Smooth muscle cell (in vitro differentiated cells): ENCODE measurements around the gene IL17B. TPM values are rescaled to one million over a fixed set of nuclear protein-coding genes. Genes with fewer than 3 reads are reported as not detected.

Experiments
- DNase-seq: peaks from one replicate; lab custom pipeline; 2025; ENCODE audit not compliant: unreplicated experiment; lab: John Stamatoyannopoulos, UW
- H2AFZ ChIP-seq: fragments of 200-600 bp; sonication (generic); 2 replicates; pipeline ENCODE4 v1.6.0; 2016; ENCODE audit warnings: antibody characterized with exemption, low read depth, mild to moderate bottlenecking
- H3F3A ChIP-seq: fragments of 200-600 bp; sonication (generic); 2 replicates; pipeline ENCODE4 v1.6.0; 2017; ENCODE audit warnings: antibody characterized with exemption, low read depth
- H3K27ac ChIP-seq: fragments of 200-600 bp; sonication (generic); 2 replicates; pipeline ENCODE4 v1.5.1; 2016; ENCODE audit warnings: low read depth, mild to moderate bottlenecking
- H3K27me3 ChIP-seq: fragments of 200-600 bp; sonication (generic); 2 replicates; pipeline ENCODE4 v1.6.1; 2016; ENCODE audit warnings: low read depth, mild to moderate bottlenecking
- H3K36me3 ChIP-seq: fragments of 200-600 bp; sonication (generic); 2 replicates; pipeline ENCODE4 v1.5.1; 2016; ENCODE audit warnings: low read depth
- H3K4me1 ChIP-seq: fragments of 200-600 bp; sonication (generic); 2 replicates; pipeline ENCODE4 v1.5.1; 2016; ENCODE audit warnings: low read depth
- H3K4me2 ChIP-seq: fragments of 200-600 bp; sonication (generic); 2 replicates; pipeline ENCODE4 v1.6.0; 2016; ENCODE audit warnings: mild to moderate bottlenecking
- H3K4me3 ChIP-seq: fragments of 200-600 bp; sonication (generic); 2 replicates; pipeline ENCODE4 v1.5.1; 2016; ENCODE audit warnings: mild to moderate bottlenecking
- H3K79me2 ChIP-seq: fragments of 200-600 bp; sonication (generic); 2 replicates; pipeline ENCODE4 v1.6.0; 2016; ENCODE audit warnings: low read depth, mild to moderate bottlenecking
- H3K9ac ChIP-seq: fragments of 200-600 bp; sonication (generic); 2 replicates; pipeline ENCODE4 v1.6.0; 2016; ENCODE audit warnings: low read depth
- H3K9me3 ChIP-seq: fragments of 200-600 bp; sonication (generic); replicated peaks from 2 replicates; pipeline ENCODE4 v1.5.1; 2016; ENCODE audit warnings: low read depth
- H4K20me1 ChIP-seq: fragments of 200-600 bp; sonication (generic); 2 replicates; pipeline ENCODE4 v1.6.0; 2016; ENCODE audit warnings: low read depth
- CTCF ChIP-seq: fragments of 200-600 bp; sonication (generic); IDR thresholded peaks from 2 replicates; pipeline ENCODE4 v1.5.1; 2017; ENCODE audit warnings: borderline replicate concordance, mild to moderate bottlenecking, antibody characterized with exemption; ENCODE audit not compliant: insufficient read depth, poor library complexity, severe bottlenecking
- WGBS: methylation state at CpG from one replicate; pipeline ENCODE4 v1.1.7; 2016; ENCODE audit warnings: low lambda C conversion rate; 5-methylcytosine and 5-hydroxymethylcytosine counted together
- polyA plus RNA-seq: library from polyadenylated mRNA; unstranded; fragments of >200 nt; fragmentation: Nextera tagmentation; extraction: Ambion mirVana; gene quantifications from 2 replicates; pipeline ENCODE4 v1.2.1, GENCODE V29; 2016
- total RNA-seq: library from RNA; depleted of rRNA; stranded (reverse); fragments of >200 nt; gene quantifications from 2 replicates; pipeline ENCODE4 v1.2.3, GENCODE V29; 2014

The IL17B gene
- total and polyA plus RNA-seq, 2 experiments from 2014 or later = 10.4 to 12.0 TPM

- Histone ChIP-seq H3K9ac (no peak overlapping the region), H3K27ac (no peak overlapping the region), H3K4me3 (no peak overlapping the region), H3K79me2 (peaks cover 26% of the 10 kb centered on the region), H4K20me1 (peaks cover 4% of the 10 kb centered on the region), H3K27me3 (peaks cover 2% of the 10 kb centered on the region), H3K36me3 (peaks cover 17% of the 10 kb centered on the region), H3K4me1 (peaks cover 9% of the 10 kb centered on the region), H3K9me3 (no peaks in the 10 kb centered on the region), H3F3A (peaks cover 4% of the 10 kb centered on the region), H3K4me2 (no peak overlapping the region), H2AFZ (no peak overlapping the region)
- DNase-seq = no peak
- no peak for TF ChIP-seq CTCF
- WGBS = 93% methylated on average over 4 of the region's 4 CpGs
Measured at GRCh38 chr5:149349382-149349781, 29.7 kb downstream of the IL17B start.

GRCh38 chr5:149348518-149348917 is 30.6 kb downstream of the IL17B start:
- no peak overlapping the region for H3K9ac ChIP-seq
- H2AFZ ChIP-seq = no peak overlapping the region
- 86% methylated on average over 1 of the region's 1 CpG for WGBS
- no peak overlapping the region for H3K4me3 ChIP-seq
- H3K79me2 ChIP-seq = peaks cover 26% of the 10 kb centered on the region
- H4K20me1 ChIP-seq = no peaks in the 10 kb centered on the region
- no peaks in the 10 kb centered on the region for H3K9me3 ChIP-seq
- no peak overlapping the region for H3K27ac ChIP-seq
- no peak for TF ChIP-seq CTCF
- no peak for DNase-seq
- peaks cover 8% of the 10 kb centered on the region for H3F3A ChIP-seq
- H3K4me2 ChIP-seq = no peak overlapping the region
- H3K27me3 ChIP-seq = peaks cover 8% of the 10 kb centered on the region
- H3K36me3 ChIP-seq = peaks cover 17% of the 10 kb centered on the region
- H3K4me1 ChIP-seq = peaks cover 11% of the 10 kb centered on the region

- Histone ChIP-seq H3F3A (peaks cover 4% of the 10 kb centered on the region), H3K27ac (peak overlapping the region; percentile 31), H2AFZ (peak overlapping the region; percentile 61), H3K27me3 (peaks cover 8% of the 10 kb centered on the region), H3K9ac (peak overlapping the region; percentile 50), H4K20me1 (no peaks in the 10 kb centered on the region), H3K4me1 (peaks cover 11% of the 10 kb centered on the region), H3K9me3 (no peaks in the 10 kb centered on the region), H3K79me2 (peaks cover 26% of the 10 kb centered on the region), H3K4me2 (peak overlapping the region; percentile 93), H3K4me3 (peak overlapping the region; percentile 71), H3K36me3 (peaks cover 4% of the 10 kb centered on the region)
- no peak for DNase-seq
- 2% methylated on average over 11 of the region's 11 CpGs for whole genome bisulfite sequencing
- TF ChIP-seq CTCF = no peak
Measured at GRCh38 chr5:149345892-149346222, 33.2 kb downstream of the IL17B start.

- H3K27me3 ChIP-seq = peaks cover 8% of the 10 kb centered on the region
- H3K4me2 ChIP-seq = peak within 1 kb of the TSS; percentile 93
- H3K9ac ChIP-seq = peak within 1 kb of the TSS; percentile 50
- H4K20me1 ChIP-seq = no peaks in the 10 kb centered on the region
- peaks cover 26% of the 10 kb centered on the region for H3K79me2 ChIP-seq
- peak within 1 kb of the TSS; percentile 31 for H3K27ac ChIP-seq
- DNase-seq = peak; percentile 76
- peak within 1 kb of the TSS; percentile 96 for H2AFZ ChIP-seq
- peak within 1 kb of the TSS; percentile 71 for H3K4me3 ChIP-seq
- no peak for TF ChIP-seq CTCF
- under 1% methylated on average over 54 of the region's 54 CpGs for WGBS
- peaks cover 3% of the 10 kb centered on the region for H3K36me3 ChIP-seq
- H3K4me1 ChIP-seq = peaks cover 11% of the 10 kb centered on the region
- peaks cover 4% of the 10 kb centered on the region for H3F3A ChIP-seq
- no peaks in the 10 kb centered on the region for H3K9me3 ChIP-seq
Measured at GRCh38 chr5:149345147-149345891, 33.8 kb downstream of the IL17B start, which contains the start of gene GRPEL2. TSS of gene GRPEL2 (plus strand) at chr5:149345499. CDS start at chr5:149345540, 41 bp downstream.
